ENCODE measurements around the gene CORO2B.
"Not testable (repeated sequence)": the region's sequence is repeated elsewhere in the genome, so short reads cannot be mapped to it uniquely, and the experiment has no call there.

The CORO2B gene

GRCh38 chr15:68631601-68632051, 52.8 kb downstream of the CORO2B start:
- no peak for DNase-seq

- no peak for DNase-seq
Observed at GRCh38 chr15:68632101-68632500, 53.3 kb downstream of the CORO2B start.

GRCh38 chr15:68633231-68634121, 54.7 kb downstream of the CORO2B start:
- no peak for DNase-seq

- DNase-seq = no peak
Observed at GRCh38 chr15:68634122-68634482, 55.3 kb downstream of the CORO2B start.

GRCh38 chr15:68634531-68634930, 55.7 kb downstream of the CORO2B start:
- no peak for DNase-seq

DNA sequence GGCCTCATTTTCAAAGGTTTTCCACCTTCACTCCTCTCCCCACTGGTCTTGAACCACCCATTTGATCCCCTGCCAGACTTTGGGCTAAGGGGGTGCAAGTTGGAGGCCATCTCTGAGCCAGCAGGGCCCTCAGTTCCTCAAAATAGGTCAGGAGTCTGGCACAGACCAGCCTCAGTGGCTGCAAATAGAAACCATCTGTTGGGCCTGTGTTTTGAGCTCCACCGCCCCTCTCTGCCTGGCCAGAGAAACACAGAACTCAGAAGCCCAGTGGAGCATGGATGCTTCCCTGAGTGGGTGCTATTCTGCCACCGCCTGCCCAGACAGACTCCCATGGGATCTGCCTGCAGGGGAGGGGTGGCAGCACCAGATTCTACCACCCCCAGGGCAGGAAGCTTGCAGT, 56.3 kb downstream of the CORO2B start:
- DNase-seq = peak; percentile 67 to 72

GRCh38 chr15:68636256-68636655, 57.5 kb downstream of the CORO2B start:
- DNase-seq = no peak

DNA sequence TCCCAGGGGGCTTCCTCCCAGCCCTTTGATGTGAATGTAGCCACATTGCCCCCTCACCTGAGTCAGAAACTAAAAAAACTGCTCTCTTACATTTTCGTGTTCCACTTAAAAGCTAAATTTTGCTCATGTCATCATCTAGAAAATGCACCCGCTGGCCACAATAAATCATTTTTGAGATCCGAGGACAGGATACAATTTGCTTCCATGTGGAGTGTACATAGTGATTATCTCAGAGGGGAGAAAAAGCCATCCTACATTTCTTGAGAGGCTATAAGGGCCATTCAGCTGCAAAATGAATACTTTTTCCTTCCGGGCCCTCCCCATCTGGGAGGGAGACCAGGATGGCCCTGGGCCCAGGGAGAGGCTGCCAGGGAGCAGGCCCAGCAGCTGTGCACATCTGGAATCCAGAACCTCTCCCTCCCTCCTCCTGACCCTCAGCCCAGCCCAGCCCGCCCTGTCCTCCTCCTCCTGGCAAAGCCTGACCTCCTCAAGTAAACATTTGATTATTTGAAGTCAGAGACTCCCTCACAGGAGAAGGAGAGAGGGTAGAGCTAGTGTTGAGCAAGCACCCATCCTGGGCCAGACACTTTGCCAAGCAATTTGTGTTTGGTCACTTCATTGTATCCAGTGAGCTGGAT, 59.1 kb downstream of the CORO2B start:
- no peak for DNase-seq

- no peak for DNase-seq
Observed at GRCh38 chr15:68638953-68639515, 60.2 kb downstream of the CORO2B start.

DNA sequence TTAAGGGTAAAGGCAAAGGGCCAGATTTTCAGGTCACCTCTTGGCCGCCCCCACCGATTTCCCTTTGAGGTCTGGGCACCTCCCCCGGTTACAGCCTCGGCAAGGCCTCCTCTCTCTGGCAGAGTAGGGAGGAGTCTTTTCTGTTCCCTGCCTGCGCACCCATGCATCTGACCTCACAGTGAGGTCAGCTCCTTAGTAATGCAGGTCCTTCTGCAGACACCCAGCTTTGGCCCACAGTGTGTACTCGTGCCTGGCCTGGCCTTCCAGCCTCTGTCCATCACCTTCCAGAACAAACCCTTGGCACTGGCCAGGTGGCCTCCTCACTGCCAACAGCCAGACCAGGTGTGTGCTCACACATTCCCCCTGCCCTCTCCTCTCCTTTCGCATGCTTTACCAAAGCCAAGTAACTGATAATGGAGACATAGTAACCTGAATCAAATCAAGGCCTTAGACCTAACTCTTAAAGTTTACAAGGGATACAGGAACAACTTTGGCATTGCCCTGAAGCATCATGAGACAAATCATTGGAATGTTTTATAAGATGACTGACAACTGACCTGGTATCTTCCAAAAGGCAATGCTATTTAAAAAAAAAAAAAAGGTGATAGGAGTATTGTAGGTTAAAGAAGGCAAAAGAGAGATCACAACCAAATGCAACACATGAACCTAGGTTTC, 61.3 kb downstream of the CORO2B start:
- DNase-seq = no peak

DNA sequence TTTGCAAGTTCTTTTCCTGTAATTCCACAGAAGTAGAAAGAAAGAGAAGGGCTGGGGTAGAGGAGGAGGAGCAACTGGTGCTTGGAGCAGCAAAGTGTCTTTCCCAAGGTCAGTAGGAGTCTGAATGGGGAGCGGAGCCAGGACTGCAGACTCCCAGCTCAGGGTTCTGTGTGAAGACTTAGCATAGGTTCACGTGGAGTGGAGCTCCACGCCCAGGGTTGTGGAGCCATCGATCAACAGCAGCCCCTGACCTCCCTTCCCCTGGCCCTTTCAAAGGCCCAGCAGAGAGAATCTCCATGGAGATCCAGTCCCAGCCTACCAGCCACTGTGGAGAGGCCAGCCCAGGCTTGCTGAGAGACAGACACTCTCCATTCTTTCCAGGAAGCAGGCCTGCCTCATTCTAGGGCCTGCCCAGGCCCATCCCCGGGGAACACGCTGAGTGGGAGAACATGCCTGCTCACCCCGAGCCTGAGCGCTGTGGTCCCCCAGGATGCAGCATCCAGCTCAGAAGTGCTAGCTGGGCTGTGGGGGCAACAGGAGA, 62.1 kb downstream of the CORO2B start:
- peak in 1 of 2 donors; percentile 33 for DNase-seq

- no peak for DNase-seq
Observed at GRCh38 chr15:68641376-68641775, 62.6 kb downstream of the CORO2B start.

- no peak for DNase-seq
Observed at GRCh38 chr15:68642491-68642845, 63.7 kb downstream of the CORO2B start.

GRCh38 chr15:68643216-68643830, 64.5 kb downstream of the CORO2B start:
- DNase-seq = no peak

DNA sequence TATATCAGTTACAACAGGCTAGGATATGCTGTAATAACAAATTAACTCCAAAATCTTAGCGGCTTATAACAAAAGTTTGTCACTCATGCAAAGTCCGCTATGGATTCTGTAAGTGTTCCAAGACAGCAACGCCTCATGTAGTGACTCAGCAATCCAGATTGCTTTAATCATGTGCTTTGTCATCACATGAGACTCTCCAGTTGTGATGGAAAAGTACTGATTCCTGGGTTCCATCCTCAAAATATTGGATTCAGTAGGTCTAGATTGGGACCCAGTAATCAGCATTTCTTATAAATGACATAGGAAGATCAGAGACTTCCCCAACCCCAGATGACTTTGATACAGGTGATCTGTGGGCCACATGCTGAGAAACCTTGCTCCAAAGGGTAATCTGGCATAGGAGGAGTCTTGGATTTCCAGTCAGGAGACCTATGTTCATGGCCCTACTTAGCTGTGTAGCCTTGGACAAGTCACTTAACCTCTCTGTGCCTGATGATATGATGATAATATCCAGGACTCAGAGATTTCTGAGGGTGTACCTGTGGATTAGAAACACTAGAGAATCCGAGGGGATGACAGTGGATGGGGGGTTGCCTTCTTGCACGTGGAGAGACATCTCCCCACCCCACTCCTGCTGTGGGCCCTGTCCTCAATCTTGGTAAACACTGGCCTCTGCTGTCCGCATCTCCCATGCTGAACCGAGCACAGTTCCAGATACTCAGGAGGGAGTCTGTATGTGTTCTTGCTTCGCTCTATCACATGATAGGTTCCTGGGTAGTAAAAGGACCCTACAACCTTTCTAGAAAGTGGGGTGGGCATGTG, 65.5 kb downstream of the CORO2B start:
- no peak for DNase-seq

DNA sequence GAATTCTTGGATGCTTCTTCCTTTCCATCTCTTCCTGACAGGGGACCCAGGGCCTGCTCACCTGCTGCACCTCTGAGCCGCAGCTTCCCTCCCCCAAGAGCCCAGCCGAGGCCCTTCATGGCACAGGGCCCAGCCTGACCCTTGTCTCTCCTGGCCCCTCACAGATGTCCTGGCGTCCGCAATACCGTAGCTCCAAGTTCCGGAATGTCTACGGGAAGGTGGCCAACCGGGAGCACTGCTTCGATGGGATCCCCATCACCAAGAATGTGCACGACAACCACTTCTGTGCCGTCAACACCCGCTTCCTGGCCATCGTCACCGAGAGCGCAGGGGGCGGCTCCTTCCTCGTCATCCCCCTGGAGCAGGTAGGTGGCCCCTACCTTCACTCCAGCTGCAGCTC, 66.2 kb downstream of the CORO2B start:
- no peak for DNase-seq

GRCh38 chr15:68646156-68646555, 67.4 kb downstream of the CORO2B start:
- DNase-seq = no peak

DNA sequence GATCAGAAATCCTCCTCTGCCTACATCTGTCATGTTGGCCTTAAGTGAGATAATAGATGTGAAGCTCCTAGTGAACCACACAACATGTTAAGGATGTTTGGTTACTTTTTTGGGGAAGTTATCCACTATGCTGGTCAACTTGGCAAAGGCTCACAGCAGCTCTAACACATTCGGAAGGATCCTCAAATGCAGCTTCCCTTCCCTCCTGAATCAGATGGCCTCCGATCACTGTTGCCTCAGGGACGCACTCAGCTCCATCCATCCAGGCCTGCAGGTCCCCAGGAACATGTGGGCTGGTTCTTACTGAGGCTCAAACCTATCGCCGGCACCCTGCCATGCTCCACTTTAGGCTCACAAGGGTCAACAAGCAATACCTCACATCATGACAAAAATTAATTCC, 67.9 kb downstream of the CORO2B start:
- DNase-seq = no peak

GRCh38 chr15:68647361-68647760, 68.6 kb downstream of the CORO2B start:
- not testable (repeated sequence) for DNase-seq

DNA sequence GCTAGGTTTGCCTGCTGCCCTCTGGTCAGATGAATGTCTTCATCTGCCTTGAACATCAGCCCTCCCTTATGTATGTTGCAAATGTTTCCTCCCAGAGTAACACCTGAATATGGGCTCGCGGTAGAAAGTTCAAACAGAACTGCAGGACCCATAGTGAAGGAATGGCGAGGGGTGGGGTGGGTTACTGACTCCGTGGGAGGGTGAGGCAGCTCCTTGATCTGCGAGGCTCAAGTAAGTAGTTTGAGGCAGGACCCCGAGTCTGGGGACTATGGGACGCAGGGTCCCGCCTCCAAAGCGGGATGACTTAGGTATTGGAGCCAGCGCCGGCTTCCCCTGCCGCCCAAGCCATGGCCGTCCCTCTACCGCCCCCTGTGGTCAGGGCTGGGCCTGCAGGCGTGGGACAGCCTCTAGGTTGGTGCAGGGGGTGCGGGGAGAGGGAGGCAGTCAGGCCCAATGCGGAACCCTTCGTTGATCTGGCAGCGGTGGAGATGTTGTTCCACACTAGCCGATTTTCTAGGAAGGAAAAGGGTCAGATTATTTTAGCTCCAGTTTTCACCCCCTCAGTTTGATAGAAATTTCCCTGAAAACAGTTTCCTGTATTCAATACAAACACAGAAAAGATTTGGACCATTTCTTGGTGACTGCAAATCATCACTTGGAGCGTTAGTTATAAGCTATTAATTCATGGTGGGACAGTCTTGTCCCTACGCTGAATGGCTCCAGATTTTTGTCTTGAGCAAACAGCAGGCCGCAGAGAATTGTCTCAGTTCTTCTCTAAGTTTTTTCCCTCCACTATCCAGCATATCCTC, 72.3 kb downstream of the CORO2B start:
- DNase-seq = peak in 1 of 2 donors; percentile 36

Measured in hippocampal formation (tissue), 2 donors.